ENCODE measurements around the gene TTC13.

The TTC13 gene

DNA sequence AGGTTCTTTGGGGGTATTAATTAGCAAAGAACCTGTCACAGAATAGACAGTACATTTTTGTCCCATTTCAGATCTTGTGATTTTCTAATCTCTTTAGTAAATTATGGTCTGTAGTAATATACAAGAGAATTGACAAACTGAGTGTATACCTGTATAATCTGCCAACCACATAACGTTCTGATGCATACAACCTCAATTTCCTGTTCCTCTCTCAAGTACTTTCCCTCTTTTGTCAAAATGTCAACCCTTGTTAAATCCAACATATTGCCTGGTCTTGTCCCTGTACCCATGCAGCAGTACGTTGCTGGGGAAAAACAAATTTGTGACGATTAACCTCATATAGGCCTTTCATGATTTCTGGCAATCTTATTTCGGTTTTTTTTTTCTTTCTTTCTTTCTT lies 1.3 kb upstream of the TTC13 start:
- TF ChIP-seq ZNF274 (IDR thresholded peaks at IDR 0.05; ENCODE audit: low read depth, low read length), result no peak
- H3K4me3 ChIP-seq (ENCODE audit: low read length), result peak overlapping the region; percentile 98

DNA sequence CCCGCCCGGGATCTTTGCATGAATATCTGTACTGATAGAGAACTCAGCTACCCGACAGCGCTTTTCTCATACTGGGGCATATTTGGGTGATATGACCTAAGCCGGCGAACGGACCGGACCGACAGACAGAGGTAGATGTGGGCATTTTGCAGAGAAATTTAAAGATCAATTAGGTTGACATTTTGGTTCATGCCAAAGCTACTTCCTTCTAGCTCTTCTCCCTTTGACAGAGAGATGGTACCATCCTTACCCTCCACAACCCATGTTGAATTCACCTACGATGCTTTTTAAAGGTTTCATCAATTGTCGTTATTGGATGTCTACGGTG lies 692 bp upstream of the TTC13 start:
- TF ChIP-seq ZNF274 (IDR thresholded peaks at IDR 0.05; ENCODE audit: low read depth, low read length), result no peak
- H3K4me3 ChIP-seq (ENCODE audit: low read length), result peak overlapping the region; percentile 98

DNA sequence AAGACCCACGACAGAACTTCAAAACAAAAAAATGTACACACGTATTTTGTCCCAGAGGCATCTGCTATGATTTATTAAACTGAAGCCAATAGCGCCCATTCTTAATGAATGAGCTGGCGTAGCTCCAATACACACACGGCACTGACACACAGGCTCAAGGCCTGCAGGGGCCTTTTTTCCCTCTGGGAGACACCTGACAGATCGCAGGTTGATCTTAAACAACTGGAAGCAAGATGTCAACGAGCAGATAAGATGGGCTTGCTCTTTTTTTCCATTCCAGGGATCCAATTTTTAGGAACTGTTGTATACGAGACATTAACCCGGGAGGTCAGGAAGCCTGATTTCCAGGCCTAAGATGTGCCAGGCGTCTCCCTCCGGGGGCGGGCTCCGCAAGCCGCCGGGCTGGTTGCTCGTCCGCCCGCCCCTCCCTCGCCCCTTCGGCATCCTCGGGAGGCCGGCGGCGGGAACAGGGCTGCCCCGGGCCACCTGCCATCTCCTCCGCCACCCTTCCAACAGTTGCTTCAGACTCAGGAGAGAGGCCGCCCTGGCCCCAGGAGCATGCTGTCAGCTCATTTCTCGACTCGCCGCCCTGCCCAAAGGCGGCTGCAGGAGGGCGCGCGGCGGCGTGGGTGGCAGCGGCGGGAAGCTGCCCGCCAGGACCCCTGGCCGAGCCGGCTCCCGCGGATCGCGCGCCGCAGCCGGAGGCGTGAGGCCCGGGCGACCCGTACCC lies 735 bp downstream of the TTC13 start:
- peak overlapping the region; percentile 92 for H3K4me3 ChIP-seq (ENCODE audit: low read length)
- TF ChIP-seq ZNF274 (IDR thresholded peaks at IDR 0.05; ENCODE audit: low read depth, low read length), result no peak

DNA sequence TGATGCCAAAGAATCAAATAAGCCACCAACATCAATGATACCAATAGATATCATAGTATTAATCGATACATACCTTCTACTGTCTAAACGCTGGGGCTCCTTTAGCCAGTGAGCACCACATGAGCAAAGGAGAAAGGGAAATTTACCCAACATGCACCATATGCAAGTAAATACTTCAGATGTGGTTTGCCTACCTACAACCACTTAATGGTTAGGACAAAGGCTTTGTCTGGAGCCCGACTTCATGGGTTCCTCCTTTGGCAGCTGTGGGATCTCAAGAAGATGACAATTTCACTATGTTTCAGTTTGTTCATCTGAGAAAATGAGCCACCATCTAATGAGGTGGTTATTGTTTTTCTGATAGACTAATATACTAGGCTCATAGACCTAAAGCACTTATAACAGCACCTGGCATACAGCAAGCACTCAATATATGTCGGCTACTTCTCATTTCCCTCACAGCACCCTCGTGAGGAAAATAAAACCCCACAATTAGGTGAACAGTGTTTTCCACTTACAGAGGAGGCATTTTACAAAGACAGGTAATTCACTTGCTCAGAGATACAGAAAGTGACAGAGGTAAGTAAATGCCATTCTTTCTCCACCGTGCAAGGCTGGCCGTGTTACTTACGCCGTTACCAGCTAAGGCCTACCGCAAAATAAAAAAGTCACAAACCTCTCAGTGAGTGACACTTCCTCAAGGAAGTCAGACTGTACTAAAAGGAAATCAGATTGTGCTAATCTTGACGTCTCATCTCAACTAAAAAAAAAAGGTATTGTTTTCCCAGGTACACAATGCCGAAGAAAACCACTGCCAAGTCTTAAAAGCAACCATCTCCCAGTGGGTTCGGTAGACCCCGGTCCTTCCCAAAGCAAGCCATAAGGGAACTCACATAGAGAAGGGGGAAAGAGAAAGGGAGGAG lies 1.6 kb downstream of the TTC13 start:
- no peak for TF ChIP-seq ZNF274 (IDR thresholded peaks at IDR 0.05; ENCODE audit: low read depth, low read length)
- peak overlapping the region; percentile 92 for H3K4me3 ChIP-seq (ENCODE audit: low read length)

- no peak overlapping the region for H3K4me3 ChIP-seq (ENCODE audit: low read length)
- no peak for TF ChIP-seq ZNF274 (IDR thresholded peaks at IDR 0.05; ENCODE audit: low read depth, low read length)
Observed at GRCh38 chr1:230976360-230976759, 2.3 kb downstream of the TTC13 start.

GRCh38 chr1:230975636-230976035 lies 3.0 kb downstream of the TTC13 start:
- TF ChIP-seq ZNF274 (IDR thresholded peaks at IDR 0.05; ENCODE audit: low read depth, low read length), result no peak
- no peak overlapping the region for H3K4me3 ChIP-seq (ENCODE audit: low read length)

DNA sequence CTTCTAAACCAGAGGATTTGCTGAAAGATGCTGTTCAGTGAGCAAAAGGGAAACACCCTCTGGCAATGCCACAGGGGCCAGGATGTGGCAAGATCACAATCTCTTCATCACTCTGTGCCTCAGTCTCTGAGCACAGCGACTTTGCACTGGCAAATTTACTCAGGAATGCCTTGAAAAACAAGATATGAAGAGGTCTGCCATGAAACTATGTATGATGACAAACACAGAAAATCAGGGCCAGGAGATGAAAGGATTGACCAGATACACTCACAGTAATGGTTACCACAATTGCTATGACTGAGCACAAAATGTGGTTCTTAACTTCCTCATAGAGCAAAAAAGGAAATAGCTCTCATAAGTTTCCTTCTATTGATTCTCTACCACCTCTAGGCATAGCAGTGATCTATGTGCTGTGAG lies 5.8 kb downstream of the TTC13 start:
- no peak overlapping the region; the same call in 1 of the 2 replicates for H3K4me3 ChIP-seq (ENCODE audit: low read length)
- no peak for TF ChIP-seq ZNF274 (IDR thresholded peaks at IDR 0.05; ENCODE audit: low read depth, low read length)

DNA sequence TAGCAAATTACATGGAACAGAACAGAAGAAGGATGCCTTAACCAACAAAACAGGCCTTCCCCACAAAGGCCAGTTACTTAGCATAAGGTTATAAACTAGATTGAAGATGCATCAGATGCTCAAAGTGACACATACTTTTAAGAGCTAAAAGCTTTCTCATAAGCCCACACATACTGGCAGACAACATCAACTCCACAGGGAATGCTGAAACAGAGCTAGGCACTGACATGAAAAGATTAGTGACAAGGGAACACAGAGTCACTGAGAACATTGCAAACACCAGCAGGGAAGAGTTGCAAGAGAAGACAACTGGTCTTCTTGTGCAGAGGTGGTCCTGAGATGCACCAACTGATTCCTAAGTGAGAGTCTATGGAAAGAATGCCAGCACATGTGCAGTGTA lies 6.9 kb downstream of the TTC13 start:
- H3K4me3 ChIP-seq (ENCODE audit: low read length), result no peak overlapping the region
- no peak for TF ChIP-seq ZNF274 (IDR thresholded peaks at IDR 0.05; ENCODE audit: low read depth, low read length)

DNA sequence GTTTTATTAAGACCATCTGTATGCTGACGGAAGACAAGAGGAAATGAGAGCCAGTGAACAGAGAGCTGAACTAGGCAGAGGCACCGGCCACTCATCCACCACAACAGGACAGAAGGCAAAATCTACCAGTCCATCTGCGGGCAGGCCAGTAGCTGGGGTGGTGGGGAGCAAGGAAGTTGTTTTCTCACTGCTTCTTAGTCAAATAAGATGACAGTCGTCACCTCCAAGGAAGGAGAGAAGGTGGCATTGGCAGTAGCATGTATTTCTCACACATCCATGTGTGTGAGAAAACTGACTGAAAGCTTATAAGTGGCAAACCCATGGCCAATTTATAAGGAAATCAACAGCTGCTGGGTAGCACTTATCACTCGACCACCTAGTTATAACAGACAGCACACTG lies 8.2 kb downstream of the TTC13 start:
- no peak for TF ChIP-seq ZNF274 (IDR thresholded peaks at IDR 0.05; ENCODE audit: low read depth, low read length)
- H3K4me3 ChIP-seq (ENCODE audit: low read length), result no peak overlapping the region

DNA sequence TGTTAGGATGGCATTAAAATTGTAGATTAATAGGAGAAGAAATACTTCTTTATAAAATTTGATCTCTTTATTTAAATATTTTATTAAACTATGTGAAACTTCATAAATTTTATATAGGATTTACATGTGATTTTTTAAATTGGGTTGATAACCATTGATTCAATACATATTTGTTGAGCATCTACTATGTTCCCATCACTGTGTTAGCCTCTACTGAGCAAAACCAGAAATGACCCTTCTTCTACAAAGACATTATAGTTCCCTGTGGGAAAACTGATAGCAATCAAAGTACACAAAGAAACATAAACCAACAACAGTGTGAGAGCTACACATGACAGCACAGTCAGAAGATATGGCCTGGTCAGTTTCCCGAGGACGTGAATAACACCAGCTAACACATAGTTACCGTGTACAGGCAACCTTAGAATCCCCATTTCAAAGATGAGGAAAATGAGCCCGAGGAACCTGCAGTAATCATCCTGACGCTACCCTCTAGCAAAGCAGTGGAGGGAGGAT lies 12.2 kb downstream of the TTC13 start:
- H3K4me3 ChIP-seq (ENCODE audit: low read length), result no peak overlapping the region
- TF ChIP-seq ZNF274 (IDR thresholded peaks at IDR 0.05; ENCODE audit: low read depth, low read length), result no peak

- H3K4me3 ChIP-seq (ENCODE audit: low read length), result no peak overlapping the region
- TF ChIP-seq ZNF274 (IDR thresholded peaks at IDR 0.05; ENCODE audit: low read depth, low read length), result no peak
Observed at GRCh38 chr1:230965535-230965934, 13.1 kb downstream of the TTC13 start.

DNA sequence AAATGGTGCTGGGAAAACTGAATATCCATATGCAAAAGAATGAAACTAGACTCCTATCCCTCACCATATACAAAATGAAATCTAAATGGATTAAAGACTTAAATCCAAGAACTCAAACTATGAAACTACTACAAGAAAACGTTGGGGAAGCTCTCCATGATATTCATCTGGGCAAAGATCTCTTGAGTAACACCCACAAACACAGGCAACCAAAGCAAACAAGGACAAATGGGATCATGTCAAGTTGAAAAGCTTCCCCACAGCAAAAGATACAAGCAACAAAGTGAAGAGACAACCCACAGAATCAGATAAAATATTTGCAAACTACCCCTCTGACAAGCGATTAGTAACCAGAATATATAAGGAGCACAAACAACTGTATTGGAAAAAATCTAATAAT lies 13.8 kb downstream of the TTC13 start:
- no peak overlapping the region for H3K4me3 ChIP-seq (ENCODE audit: low read length)
- no peak for TF ChIP-seq ZNF274 (IDR thresholded peaks at IDR 0.05; ENCODE audit: low read depth, low read length)

DNA sequence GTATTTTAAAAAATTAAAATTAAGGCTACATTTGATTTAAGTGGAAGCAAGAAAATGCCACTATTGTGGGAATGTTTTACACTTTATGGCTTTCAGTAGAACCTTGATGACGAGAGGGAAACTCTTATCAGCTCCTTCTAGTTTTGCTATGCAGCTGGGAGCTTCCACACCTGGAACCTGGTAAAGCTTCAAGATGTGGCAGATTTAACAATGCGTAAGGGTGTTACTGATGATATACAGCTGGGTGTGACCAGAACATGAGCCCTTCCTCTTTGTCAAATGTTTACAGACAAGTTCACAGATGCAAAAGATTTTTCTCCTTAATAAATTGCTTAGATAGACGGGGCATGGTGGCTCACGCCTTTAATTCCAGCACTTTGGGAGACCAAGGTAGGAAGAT lies 20.3 kb downstream of the TTC13 start:
- no peak overlapping the region for H3K4me3 ChIP-seq (ENCODE audit: low read length)
- no peak for TF ChIP-seq ZNF274 (IDR thresholded peaks at IDR 0.05; ENCODE audit: low read depth, low read length)

GRCh38 chr1:230957580-230957989 lies 21.1 kb downstream of the TTC13 start:
- no peak overlapping the region for H3K4me3 ChIP-seq (ENCODE audit: low read length)
- TF ChIP-seq ZNF274 (IDR thresholded peaks at IDR 0.05; ENCODE audit: low read depth, low read length), result no peak

DNA sequence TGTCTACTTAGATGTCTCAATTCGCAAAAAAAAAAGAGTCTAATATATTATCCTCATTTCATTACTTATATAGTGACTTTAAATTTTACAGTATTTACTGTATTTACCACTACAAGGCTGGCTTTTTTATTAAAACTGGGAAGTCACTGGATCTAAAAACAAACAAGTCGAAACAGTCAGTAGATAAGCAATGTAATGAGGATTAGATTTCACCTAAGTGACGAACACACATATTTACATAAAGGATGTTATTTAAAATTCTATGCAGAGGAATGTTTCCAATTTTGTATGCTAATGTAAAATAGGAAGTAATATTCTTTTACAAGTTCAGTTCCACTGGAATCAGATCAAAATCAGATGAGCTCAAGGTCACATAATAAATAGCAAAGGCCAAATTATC lies 28.3 kb downstream of the TTC13 start:
- no peak for TF ChIP-seq ZNF274 (IDR thresholded peaks at IDR 0.05; ENCODE audit: low read depth, low read length)
- no peak overlapping the region for H3K4me3 ChIP-seq (ENCODE audit: low read length)
